WTC11 (cell line): ENCODE data around the gene MEP1A. TPM values are rescaled to one million over a fixed set of nuclear protein-coding genes. Genes with fewer than 3 reads are reported as not detected.

Source experiments
- ATAC-seq: fragments of 200-7000 bp; cut with Tn5 transposase; 2 replicates; pipeline ENCODE4 v1.10.0; 2021; ENCODE audit warnings: mild to moderate bottlenecking, moderate library complexity
- CTCF ChIA-PET: fragments of 300-600 bp; sonication (Branson Sonifier 250); formaldehyde crosslinking; loops from one replicate; lab custom pipeline; 2021; ENCODE audit warnings: antibody characterized with exemption; lab: Charles Lee
- POLR2A ChIA-PET: fragments of 350-600 bp; sonication (Branson Sonifier 250); formaldehyde crosslinking; loops from one replicate; lab custom pipeline; 2021; ENCODE audit warnings: antibody characterized with exemption; lab: Charles Lee
- DNase-seq: peaks from one replicate; pipeline ENCODE4 v3.0.0; 2021; ENCODE audit warnings: low spot score
- H3K27ac Mint-ChIP-seq: 2 replicates; pipeline ENCODE4 v1.8.0; 2021; ENCODE audit warnings: mixed read lengths
- H3K27me3 Mint-ChIP-seq: 2 replicates; pipeline ENCODE4 v1.8.0; 2021; ENCODE audit warnings: low read depth, mild to moderate bottlenecking, moderate library complexity, mixed read lengths
- H3K36me3 Mint-ChIP-seq: 2 replicates; pipeline ENCODE4 v1.8.0; 2021; ENCODE audit warnings: mixed read lengths
- H3K4me1 Mint-ChIP-seq: 2 replicates; pipeline ENCODE4 v1.8.0; 2022; ENCODE audit warnings: mixed read lengths
- H3K4me3 Mint-ChIP-seq: 2 replicates; pipeline ENCODE4 v1.8.0; 2021; ENCODE audit warnings: mild to moderate bottlenecking, moderate library complexity, mixed read lengths
- H3K9me3 Mint-ChIP-seq: 2 replicates; pipeline ENCODE4 v1.8.0; 2021; ENCODE audit warnings: mixed read lengths
- ARID4B ChIP-seq: sonication (generic); formaldehyde crosslinking; IDR thresholded peaks from 2 replicates; pipeline ENCODE4 v1.8.0; 2023; ENCODE audit warnings: missing genetic modification reagents, mild to moderate bottlenecking, borderline replicate concordance
- ATF3 ChIP-seq: sonication (generic); formaldehyde crosslinking; conservative IDR thresholded peaks from 2 replicates; pipeline ENCODE4 v1.8.1; 2022; ENCODE audit warnings: mild to moderate bottlenecking, missing genetic modification reagents
- CBFB ChIP-seq: sonication (generic); formaldehyde crosslinking; IDR thresholded peaks from 2 replicates; pipeline ENCODE4 v1.8.1; 2022; ENCODE audit warnings: mild to moderate bottlenecking, low read depth, missing genetic modification reagents
- ELF4 ChIP-seq: sonication (generic); formaldehyde crosslinking; IDR thresholded peaks from 2 replicates; pipeline ENCODE4 v1.8.1; 2022; ENCODE audit warnings: low read depth, mild to moderate bottlenecking, moderate library complexity, missing genetic modification reagents
- ETV6 ChIP-seq: sonication (generic); formaldehyde crosslinking; IDR thresholded peaks from 2 replicates; pipeline ENCODE4 v1.8.1; 2022; ENCODE audit warnings: mild to moderate bottlenecking, missing genetic modification reagents
- JUN ChIP-seq: sonication (generic); formaldehyde crosslinking; IDR thresholded peaks from 2 replicates; pipeline ENCODE4 v1.8.0; 2023; ENCODE audit warnings: mild to moderate bottlenecking, missing genetic modification reagents
- MYBL2 ChIP-seq: sonication (generic); formaldehyde crosslinking; IDR thresholded peaks from 2 replicates; pipeline ENCODE4 v1.8.1; 2023; ENCODE audit warnings: mild to moderate bottlenecking, moderate library complexity, missing genetic modification reagents
- NR1H2 ChIP-seq: sonication (generic); formaldehyde crosslinking; IDR thresholded peaks from 2 replicates; pipeline ENCODE4 v1.9.0; 2021; ENCODE audit warnings: mild to moderate bottlenecking, moderate library complexity, missing genetic modification reagents
- NR2C2 ChIP-seq: sonication (generic); formaldehyde crosslinking; IDR thresholded peaks from 2 replicates; pipeline ENCODE4 v1.8.0; 2022; ENCODE audit warnings: mild to moderate bottlenecking, missing genetic modification reagents
- NR3C1 ChIP-seq: sonication (generic); formaldehyde crosslinking; conservative IDR thresholded peaks from 2 replicates; pipeline ENCODE4 v1.8.1; 2023; ENCODE audit warnings: low read depth, mild to moderate bottlenecking, missing genetic modification reagents
- OVOL2 ChIP-seq: fragments of 250-450 bp; sonication (Bioruptor Pico); IDR thresholded peaks from 2 replicates; pipeline ENCODE4 v1.9.0; 2021; ENCODE audit warnings: mild to moderate bottlenecking, borderline replicate concordance
- PREB ChIP-seq: sonication (generic); formaldehyde crosslinking; IDR thresholded peaks from 2 replicates; pipeline ENCODE4 v1.8.1; 2022; ENCODE audit warnings: mild to moderate bottlenecking, missing genetic modification reagents, moderate library complexity, borderline replicate concordance
- STAT6 ChIP-seq: sonication (generic); formaldehyde crosslinking; conservative IDR thresholded peaks from 2 replicates; pipeline ENCODE4 v1.8.1; 2023; ENCODE audit warnings: mild to moderate bottlenecking, low read depth, missing genetic modification reagents, moderate library complexity
- TP53 ChIP-seq: sonication (generic); formaldehyde crosslinking; IDR thresholded peaks from 2 replicates; pipeline ENCODE4 v1.8.1; 2023; ENCODE audit warnings: mild to moderate bottlenecking, missing genetic modification reagents
- USF1 ChIP-seq: sonication (generic); formaldehyde crosslinking; IDR thresholded peaks from 2 replicates; pipeline ENCODE4 v1.8.0; 2022; ENCODE audit warnings: mild to moderate bottlenecking, missing genetic modification reagents
- ZBTB43 ChIP-seq: sonication (generic); formaldehyde crosslinking; IDR thresholded peaks from 2 replicates; pipeline ENCODE4 v1.8.1; 2023; ENCODE audit warnings: mild to moderate bottlenecking, missing genetic modification reagents
- ZNF232 ChIP-seq: sonication (generic); formaldehyde crosslinking; IDR thresholded peaks from 2 replicates; pipeline ENCODE4 v1.8.0; 2022; ENCODE audit warnings: mild to moderate bottlenecking, missing genetic modification reagents
- ZNF263 ChIP-seq: sonication (generic); formaldehyde crosslinking; IDR thresholded peaks from 2 replicates; pipeline ENCODE4 v1.8.1; 2022; ENCODE audit warnings: low read depth, mild to moderate bottlenecking, moderate library complexity, missing genetic modification reagents
- ZNF281 ChIP-seq: sonication (generic); formaldehyde crosslinking; IDR thresholded peaks from 2 replicates; pipeline ENCODE4 v1.8.0; 2023; ENCODE audit warnings: mild to moderate bottlenecking, missing genetic modification reagents
- total RNA-seq: library from RNA; stranded (reverse); gene quantifications from 3 replicates; pipeline ENCODE4 v1.2.3, GENCODE V29; 2021

The MEP1A gene
- total RNA-seq, 1 experiment from 2014 or later, result 0.09 TPM

GRCh38 chr6:46796848-46797580 lies 3.8 kb downstream of the MEP1A start:
- no peaks in the 10 kb centered on the region for H3K9me3 Mint-ChIP-seq
- DNase-seq (no peak), ATAC-seq (no peak)
- H3K27ac Mint-ChIP-seq, result no peak overlapping the region
- CTCF ChIA-PET, result no interaction called here
- no peaks in the 10 kb centered on the region for H3K36me3 Mint-ChIP-seq
- POLR2A ChIA-PET, result no interaction called here
- no peaks in the 10 kb centered on the region for H3K27me3 Mint-ChIP-seq
- H3K4me3 Mint-ChIP-seq, result no peak overlapping the region
- no peaks in the 10 kb centered on the region for H3K4me1 Mint-ChIP-seq
- TF ChIP-seq ZNF232 (CRISPR knock-in tag) (no peak), NR2C2 (CRISPR knock-in tag) (no peak), ELF4 (CRISPR knock-in tag) (no peak), NR3C1 (CRISPR knock-in tag) (no peak), ATF3 (CRISPR knock-in tag) (no peak), TP53 (CRISPR knock-in tag) (no peak), NR1H2 (CRISPR knock-in tag) (no peak), STAT6 (CRISPR knock-in tag) (no peak)

GRCh38 chr6:46799657-46800056 lies 6.5 kb downstream of the MEP1A start:
- no peak overlapping the region for H3K27ac Mint-ChIP-seq
- CTCF ChIA-PET, result no interaction called here
- POLR2A ChIA-PET, result no interaction called here
- no peaks in the 10 kb centered on the region for H3K4me1 Mint-ChIP-seq
- DNase-seq (no peak), ATAC-seq (no peak)
- H3K9me3 Mint-ChIP-seq, result no peaks in the 10 kb centered on the region
- no peaks in the 10 kb centered on the region for H3K36me3 Mint-ChIP-seq
- H3K4me3 Mint-ChIP-seq, result no peak overlapping the region
- H3K27me3 Mint-ChIP-seq, result no peaks in the 10 kb centered on the region
- TF ChIP-seq CBFB (CRISPR knock-in tag), result no peak
- no peak for TF ChIP-seq JUN (CRISPR knock-in tag)
- TF ChIP-seq ZBTB43 (CRISPR knock-in tag), result no peak
- TF ChIP-seq ARID4B (CRISPR knock-in tag), result no peak
- TF ChIP-seq TP53 (CRISPR knock-in tag), result no peak
- TF ChIP-seq OVOL2, result no peak
- TF ChIP-seq ETV6, result no peak
- TF ChIP-seq ZNF281 (CRISPR knock-in tag), result no peak
- TF ChIP-seq PREB (CRISPR knock-in tag), result no peak
- TF ChIP-seq MYBL2 (CRISPR knock-in tag), result no peak
- no peak for TF ChIP-seq USF1 (CRISPR knock-in tag)
- no peak for TF ChIP-seq ZNF263
